Stomach (tissue), 9 donors: ENCODE results near the gene BCAS1. TPM values are rescaled to one million over a fixed set of nuclear protein-coding genes. Genes with fewer than 3 reads are reported as not detected.

Experiments used
- DNase-seq, 2 donors: peaks; one replicate each; pipeline versions ENCODE4 v3.0.0 to v3.0.0-alpha.2; 2013 to 2019
- H3K27ac ChIP-seq, 5 donors: fragments of 200-600 bp in 4 of 5; sonication (generic) in 4 of 5; one replicate each; pipeline ENCODE4 v1.5.1; 2013 to 2019; ENCODE audit warnings: mild to moderate bottlenecking in 1 of 5, moderate library complexity in 1 of 5
- H3K27me3 ChIP-seq, 3 donors: fragments of 200-600 bp; sonication (generic); one replicate each; pipeline ENCODE4 v1.5.1; 2017 to 2019; ENCODE audit warnings: mixed run types in 1 of 3
- H3K36me3 ChIP-seq, 4 donors: fragments of 200-600 bp; sonication (generic); 1 replicate in 3 of 4; 2 replicates in 1 of 4; pipeline ENCODE4 v1.5.1; 2016 to 2019
- H3K4me1 ChIP-seq, 4 donors: fragments of 200-600 bp; sonication (generic); one replicate each; pipeline ENCODE4 v1.5.1; 2016 to 2019
- H3K4me3 ChIP-seq, 4 donors: fragments of 200-600 bp; sonication (generic) in 3 of 4; one replicate each; pipeline ENCODE4 v1.5.1; 2016 to 2019; ENCODE audit warnings: mild to moderate bottlenecking in 1 of 4
- H3K9me3 ChIP-seq, 4 donors: fragments of 200-600 bp; sonication (generic); one replicate each; pipeline ENCODE4 v1.5.1; 2016 to 2019
- CTCF ChIP-seq, 7 experiments: fragments of 450-650 bp in 4 of 7; fragments of 200-600 bp in 3 of 7; sonication (generic) in 3 of 7; IDR thresholded peaks; one replicate each; pipeline ENCODE4 v1.5.1; 2016 to 2019; ENCODE audit warnings: antibody characterized with exemption in 7 of 7, control low read depth in 2 of 7, mild to moderate bottlenecking in 1 of 7
- EP300 ChIP-seq: sonication (generic); formaldehyde crosslinking; IDR thresholded peaks from one replicate; pipeline ENCODE4 v1.6.1; 2017; ENCODE audit warnings: antibody characterized with exemption
- POLR2A ChIP-seq, 4 donors: fragments of 450-650 bp; IDR thresholded peaks; one replicate each; pipeline ENCODE4 v1.6.1; 2016; ENCODE audit warnings: antibody characterized with exemption in 4 of 4, control low read depth in 2 of 4, mild to moderate bottlenecking in 1 of 4, moderate library complexity in 1 of 4
- POLR2AphosphoS5 ChIP-seq, 3 donors: sonication (generic); formaldehyde crosslinking; IDR thresholded peaks; one replicate each; pipeline ENCODE4 v1.6.1; 2016; ENCODE audit warnings: antibody characterized with exemption in 3 of 3
- WGBS, 5 donors: extraction: QIAGEN DNeasy Blood & Tissue Kit in 3 of 5; methylation state at CpG; one replicate each; pipeline versions ENCODE4 v1.1.5 to v1.1.7; 2013 to 2018; 5-methylcytosine and 5-hydroxymethylcytosine counted together
- intact Hi-C: fragments of 100-400 bp; cut with DNase I; formaldehyde crosslinking; loops from one replicate; pipeline ENCODE4 v1.15.1; 2023; ENCODE audit warnings: low total_unique reads
- polyA plus RNA-seq, 3 donors: library from polyadenylated mRNA; stranded (reverse); fragments of 200-250 nt; gene quantifications; one replicate each; pipeline ENCODE4 v1.2.3, GENCODE V29; 2013
- total RNA-seq, 5 donors: library from RNA; depleted of rRNA; stranded (reverse); fragments of >200 nt; gene quantifications; one replicate each; pipeline versions ENCODE4 v1.1.0 to v1.2.3, GENCODE V29; 2014 to 2016
- donor health status: healthy with polysubstance abuse.
- donor health status: Bipolar disorder and iron deficiency.
- donor health status: healthy.

The BCAS1 gene
- total and polyA plus RNA-seq, 8 donors: 6.3 to 145 (median 84.6) TPM

GRCh38 chr20:54002056-54002575, 68.3 kb downstream of the BCAS1 start:
- DNase-seq: no peak
- H3K27me3 ChIP-seq: no peaks in the 10 kb centered on the region
- no peak for TF ChIP-seq POLR2A (IDR thresholded peaks at IDR 0.05)
- no peak for TF ChIP-seq POLR2AphosphoS5 (IDR thresholded peaks at IDR 0.05)
- no peak for TF ChIP-seq CTCF (IDR thresholded peaks at IDR 0.05)
- TF ChIP-seq EP300: no peak
- intact Hi-C loops: no loop called here
- peaks cover 2 to 24% (median 20%) of the 10 kb centered on the region in 4 donors for H3K9me3 ChIP-seq
- H3K36me3 ChIP-seq: no peaks in the 10 kb centered on the region
- no peak overlapping the region for H3K4me3 ChIP-seq
- H3K4me1 ChIP-seq: no peaks in the 10 kb centered on the region
- 80 to 94% (median 85%) methylated on average over 2 of the region's 2 CpGs for WGBS, 5 donors
- H3K27ac ChIP-seq: no peak overlapping the region

GRCh38 chr20:54000914-54001313, 69.5 kb downstream of the BCAS1 start:
- intact Hi-C loops: no loop called here

GRCh38 chr20:54000262-54000661, 70.1 kb downstream of the BCAS1 start:
- no peak for DNase-seq
- no peaks in the 10 kb centered on the region for H3K4me1 ChIP-seq
- no peaks in the 10 kb centered on the region for H3K36me3 ChIP-seq
- peaks cover 2 to 24% (median 20%) of the 10 kb centered on the region in 4 donors for H3K9me3 ChIP-seq
- H3K27ac ChIP-seq: no peak overlapping the region
- intact Hi-C loops: no loop called here
- peaks cover 0 to 4% (median 0%) of the 10 kb centered on the region in 3 donors for H3K27me3 ChIP-seq
- no peak overlapping the region for H3K4me3 ChIP-seq
- no peak for TF ChIP-seq POLR2A (IDR thresholded peaks at IDR 0.05)
- TF ChIP-seq EP300: no peak
- no peak for TF ChIP-seq CTCF (IDR thresholded peaks at IDR 0.05)
- TF ChIP-seq POLR2AphosphoS5 (IDR thresholded peaks at IDR 0.05): no peak

More at GRCh38 chr20:54000914-54001313, 69.5 kb downstream of the BCAS1 start:
- WGBS, 5 donors: 55 to 81% (median 68%) methylated on average over 2 of the region's 2 CpGs
- H3K4me3 ChIP-seq: no peak overlapping the region
- no peak for DNase-seq
- peaks cover 2 to 24% (median 20%) of the 10 kb centered on the region in 4 donors for H3K9me3 ChIP-seq
- TF ChIP-seq POLR2A (IDR thresholded peaks at IDR 0.05) (no peak), POLR2AphosphoS5 (IDR thresholded peaks at IDR 0.05) (no peak), EP300 (no peak), CTCF (IDR thresholded peaks at IDR 0.05) (no peak)
- H3K4me1 ChIP-seq: no peaks in the 10 kb centered on the region
- H3K27me3 ChIP-seq: peaks cover 0 to 4% (median 0%) of the 10 kb centered on the region in 3 donors
- H3K36me3 ChIP-seq: no peaks in the 10 kb centered on the region
- H3K27ac ChIP-seq: no peak overlapping the region

- Histone ChIP-seq H3K27me3 (peaks cover 0 to 4% (median 0%) of the 10 kb centered on the region in 3 donors), H3K9me3 (peaks cover 2 to 24% (median 20%) of the 10 kb centered on the region in 4 donors), H3K27ac (no peak overlapping the region), H3K36me3 (no peaks in the 10 kb centered on the region), H3K4me1 (no peaks in the 10 kb centered on the region), H3K4me3 (no peak overlapping the region)
- intact Hi-C loops: no loop called here
- no peak for DNase-seq
- TF ChIP-seq POLR2AphosphoS5 (IDR thresholded peaks at IDR 0.05): no peak
- TF ChIP-seq CTCF (IDR thresholded peaks at IDR 0.05): no peak
- TF ChIP-seq EP300: no peak
- TF ChIP-seq POLR2A (IDR thresholded peaks at IDR 0.05): no peak
- 71 to 83% (median 80%) methylated on average over 3 of the region's 3 CpGs for WGBS, 5 donors
Measured at GRCh38 chr20:53999077-53999476, 71.3 kb downstream of the BCAS1 start.
